NCI-H2107 treated with DMSO at 0.1 percent for 48 hours (cell line): ENCODE measurements around the gene ATL2.
"Not testable (repeated sequence)": the region's sequence is repeated elsewhere in the genome, so short reads cannot be mapped to it uniquely, and the experiment has no call there.

ENCODE experiments used
- DNase-seq: peaks from one replicate; lab custom pipeline; 2025; ENCODE audit not compliant: unreplicated experiment; lab: John Stamatoyannopoulos, UW

The ATL2 gene

DNA sequence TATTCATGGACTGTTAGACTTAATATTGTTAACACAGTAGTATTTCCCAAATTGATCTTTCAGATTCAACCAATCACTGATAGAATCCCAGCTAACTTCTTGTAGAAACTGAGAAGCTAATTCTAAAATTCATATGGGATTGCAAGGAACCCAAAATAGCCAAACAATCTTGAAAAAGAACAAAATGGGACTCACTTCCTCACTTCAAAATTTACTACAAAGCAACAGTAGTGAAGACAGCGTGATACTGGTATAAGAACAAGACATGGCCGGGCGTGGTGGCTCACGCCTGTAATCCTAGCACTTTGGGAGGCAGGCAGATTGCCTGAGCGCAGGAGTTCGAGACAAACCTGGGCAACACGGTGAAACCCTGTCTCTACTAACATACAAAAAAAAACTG lies 46.3 kb downstream of the ATL2 start:
- DNase-seq = no peak

DNA sequence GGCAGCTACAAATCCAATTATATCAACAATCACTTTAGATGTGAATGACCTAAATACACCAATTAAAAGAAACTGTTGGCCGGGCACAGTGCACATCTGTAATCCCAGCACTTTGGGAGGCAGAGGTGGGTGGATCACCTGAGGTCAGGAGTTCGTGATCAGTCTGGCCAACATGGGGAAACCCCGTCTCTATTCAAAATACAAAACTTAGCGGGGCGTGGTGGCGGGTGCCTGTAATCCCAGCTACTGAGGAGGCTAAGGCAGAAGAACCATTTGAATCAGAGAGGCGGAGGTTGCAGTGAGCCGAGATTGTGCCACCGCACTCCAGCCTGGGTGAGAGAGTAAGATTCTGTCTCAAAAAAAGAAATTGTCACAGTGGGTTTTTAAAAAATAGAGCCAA lies 49.5 kb downstream of the ATL2 start:
- DNase-seq = no peak

DNA sequence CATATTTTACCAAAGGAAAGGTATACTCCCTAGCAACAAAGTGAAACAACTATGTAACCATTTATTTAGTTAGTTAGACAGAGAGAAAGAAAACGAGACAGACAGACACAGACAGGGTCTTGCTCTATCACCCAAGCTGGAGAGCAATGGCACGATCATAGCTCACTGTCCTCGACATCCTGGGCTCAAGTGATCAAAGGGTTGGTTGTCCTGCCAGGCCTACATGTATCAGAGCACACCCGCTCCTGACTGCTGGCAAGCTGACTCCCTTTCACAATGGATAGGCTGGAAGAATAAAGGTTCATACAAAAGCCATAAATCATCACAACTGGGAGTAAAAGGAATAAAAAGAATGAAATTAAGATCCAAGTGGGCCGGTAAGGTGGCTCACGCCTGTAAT lies 53.5 kb downstream of the ATL2 start:
- DNase-seq = no peak

DNA sequence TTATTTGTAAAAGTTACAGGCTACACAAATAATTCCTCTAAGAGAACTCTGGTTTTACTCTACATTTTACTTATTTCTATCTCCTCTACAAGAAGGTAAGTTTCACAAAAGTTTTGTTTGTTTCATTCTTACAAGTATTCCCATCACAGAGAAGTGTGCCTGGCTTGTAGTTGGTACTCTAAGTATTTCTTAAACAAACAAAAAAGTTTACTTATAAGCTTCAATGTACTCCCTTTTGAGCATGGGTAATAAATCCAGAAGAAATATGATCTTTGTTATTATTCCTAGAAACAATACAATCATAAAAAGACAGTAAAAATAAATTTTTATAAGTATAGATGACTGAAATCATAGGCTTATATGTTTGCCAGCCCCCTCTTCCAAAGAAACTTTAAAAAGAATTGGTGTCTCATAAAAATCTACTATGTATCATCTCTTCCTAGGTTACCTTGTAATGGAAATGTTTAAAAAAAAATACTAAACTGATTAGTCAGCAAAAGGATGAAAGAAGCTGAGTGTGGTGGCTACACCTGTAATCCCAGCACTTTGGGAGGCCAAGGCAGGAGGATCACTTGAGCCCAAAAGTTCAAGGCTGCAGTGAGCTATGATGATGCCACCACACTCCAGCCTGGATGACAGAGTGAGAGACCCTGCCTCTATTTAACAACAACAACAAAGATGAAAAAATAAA lies 54.7 kb downstream of the ATL2 start:
- DNase-seq = no peak

DNA sequence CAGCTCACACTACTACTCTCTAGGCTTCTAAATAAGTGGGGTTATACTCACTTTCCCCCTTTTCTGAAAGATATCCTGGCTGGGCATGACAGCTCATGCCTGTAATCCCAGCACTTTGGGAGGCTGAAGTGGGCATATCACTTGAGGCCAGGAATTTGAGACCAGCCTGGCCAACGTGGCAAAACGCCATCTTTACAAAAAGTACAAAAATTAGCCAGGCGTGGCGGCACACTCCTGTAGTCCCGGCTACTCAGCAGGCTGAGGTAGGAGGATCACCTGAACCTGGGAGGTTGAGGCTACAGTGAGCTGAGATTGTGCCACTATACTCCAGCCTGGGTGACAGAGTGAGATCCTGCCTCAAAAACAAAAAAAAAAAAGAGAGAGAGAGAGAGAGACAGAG lies 57.8 kb downstream of the ATL2 start:
- DNase-seq = not testable (repeated sequence)

DNA sequence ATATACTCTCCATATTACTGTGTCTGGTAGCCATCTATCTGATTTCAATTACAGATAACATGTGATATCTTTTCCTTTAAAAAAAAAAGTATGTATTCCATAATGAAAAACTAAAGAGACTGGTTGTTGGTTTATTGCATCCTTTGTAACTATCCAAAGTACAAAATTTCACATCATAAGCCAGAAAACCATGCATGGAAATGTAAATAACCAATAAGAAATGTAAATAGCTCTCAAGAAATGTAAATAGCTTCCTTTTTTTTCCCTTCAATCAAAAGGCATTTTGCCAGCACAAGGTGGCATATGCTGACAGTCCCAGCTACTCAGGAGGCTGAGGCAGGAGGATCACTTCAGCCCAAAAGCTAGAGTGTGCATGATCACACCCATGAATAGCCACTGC lies 59.3 kb downstream of the ATL2 start:
- no peak for DNase-seq

DNA sequence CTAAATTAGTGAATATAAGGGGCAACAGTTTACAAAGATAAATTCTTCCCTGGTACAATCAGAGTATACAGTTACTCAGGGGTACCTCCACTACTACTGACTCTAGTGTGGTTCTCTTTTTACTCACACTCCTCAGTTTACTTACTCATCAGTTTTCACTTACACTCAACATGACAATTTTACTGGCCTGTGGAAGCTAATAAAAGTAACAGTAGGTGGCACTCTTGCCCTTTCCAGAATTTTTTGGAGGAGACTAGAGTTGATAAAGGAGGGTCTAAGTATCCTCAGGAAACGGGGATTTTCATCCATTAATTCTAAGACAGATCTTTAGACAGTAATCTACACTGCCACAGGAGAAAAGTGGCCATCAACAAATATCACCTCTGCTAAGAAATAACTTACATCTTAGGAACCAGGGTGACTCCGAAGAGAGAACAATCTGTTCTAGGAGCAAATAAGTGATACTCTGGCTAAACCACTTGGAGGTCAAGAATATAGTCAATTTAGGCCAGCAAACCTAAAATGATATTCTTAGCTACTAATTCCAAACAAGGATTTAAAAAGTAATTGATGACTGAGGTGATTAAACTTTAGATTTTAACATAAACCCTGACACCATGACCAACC lies 61.3 kb downstream of the ATL2 start:
- peak; percentile 18 for DNase-seq

DNA sequence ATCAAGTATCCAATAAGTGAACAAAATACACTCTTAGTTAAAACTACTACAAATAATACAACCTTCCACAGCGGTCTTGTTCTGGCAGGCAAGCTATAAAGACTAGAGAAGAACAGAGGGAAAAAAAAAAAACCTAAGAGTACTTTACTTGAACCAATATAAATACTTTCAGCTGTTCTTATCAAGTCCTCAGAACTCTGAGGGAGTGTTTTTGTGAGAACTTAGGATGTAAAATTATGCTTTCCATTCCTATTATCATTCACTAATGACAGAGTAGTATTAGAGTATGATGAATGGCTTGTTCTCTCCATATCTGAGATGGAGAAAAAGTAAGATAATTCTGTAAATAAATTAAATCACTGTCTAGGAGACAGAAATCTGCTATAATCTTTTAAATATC lies 68.3 kb downstream of the ATL2 start:
- DNase-seq = no peak

DNA sequence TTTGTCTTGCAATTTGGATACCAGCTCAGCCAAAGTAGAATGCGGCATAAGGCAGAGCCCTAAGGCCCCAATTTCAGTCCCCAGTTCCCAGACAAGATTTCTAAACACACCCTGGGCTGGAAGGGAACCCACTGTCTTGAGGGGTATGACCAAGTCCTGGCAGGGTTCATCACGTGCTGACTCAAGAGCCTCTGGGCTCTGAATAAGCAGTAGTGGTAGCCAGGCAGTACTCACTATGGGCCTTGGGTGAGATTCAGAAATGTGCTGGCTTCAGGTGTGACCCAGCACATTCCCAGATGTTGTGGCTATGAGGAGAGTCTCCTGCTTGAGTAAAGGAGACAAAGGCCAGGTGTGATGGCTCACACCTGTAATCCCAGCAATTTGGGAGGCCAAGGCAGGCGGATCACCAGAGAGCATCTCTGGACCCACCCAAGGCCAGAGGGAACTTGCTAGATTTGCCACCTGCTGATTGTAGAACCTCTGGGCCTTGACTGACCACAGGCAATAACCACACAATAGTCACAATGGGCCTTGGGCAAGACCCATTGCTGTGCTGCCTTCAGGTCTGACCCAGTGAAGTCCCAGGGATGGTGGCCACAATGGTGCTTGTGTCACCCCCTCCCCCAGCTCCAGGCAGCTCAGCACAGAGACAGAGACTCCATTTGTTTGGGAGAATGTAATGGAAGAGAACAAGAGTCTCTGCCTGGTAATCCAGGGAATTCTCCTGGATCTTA lies 74.9 kb downstream of the ATL2 start:
- no peak for DNase-seq

DNA sequence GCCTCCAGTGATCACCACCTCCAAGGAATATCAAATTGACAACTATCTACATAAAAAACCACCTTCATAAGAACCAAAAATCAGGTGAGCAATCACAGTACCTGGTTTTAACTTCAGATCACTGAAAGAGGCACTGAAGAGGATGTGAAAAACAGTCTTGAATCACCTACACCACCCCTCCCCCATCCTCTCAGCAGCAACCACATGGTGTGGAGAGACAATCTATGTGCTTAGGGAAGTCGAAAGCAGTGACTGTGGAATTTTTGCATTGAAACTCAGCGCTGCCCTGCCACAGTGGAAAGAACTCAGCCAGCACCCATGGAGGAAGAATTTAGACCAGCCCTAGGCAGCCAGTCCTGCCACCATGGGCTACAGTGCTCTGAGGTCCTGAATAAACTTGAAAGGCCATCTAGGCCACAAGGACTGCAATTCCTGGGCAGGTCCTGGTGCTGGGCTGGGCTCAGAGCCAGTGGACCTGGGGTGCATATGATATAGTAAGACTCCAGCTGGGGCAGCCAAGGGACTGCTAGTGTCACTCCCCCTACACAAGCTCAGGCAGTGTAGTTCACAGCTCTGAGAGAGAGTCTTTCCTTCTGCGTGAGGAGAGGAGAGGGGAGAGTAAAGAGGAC lies 75.6 kb downstream of the ATL2 start:
- no peak for DNase-seq

DNA sequence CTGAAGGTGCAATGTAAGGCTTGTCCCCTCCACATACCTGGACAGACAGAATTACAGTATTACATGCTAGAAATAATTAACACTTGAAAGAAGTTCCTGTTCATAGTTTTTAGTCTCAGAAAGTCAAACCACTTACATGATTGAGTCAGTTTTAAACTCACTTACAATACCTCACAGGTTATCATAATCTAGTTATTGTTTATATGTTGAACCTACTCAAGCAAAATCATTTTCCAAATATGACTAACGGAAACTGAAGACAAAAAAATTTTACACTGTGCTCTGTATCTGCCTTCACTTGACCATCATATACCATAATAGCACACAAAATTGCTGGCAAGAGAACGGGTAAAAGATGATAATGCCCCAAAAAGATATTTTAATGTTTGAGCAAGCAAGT lies 78.5 kb downstream of the ATL2 start:
- DNase-seq = no peak

DNA sequence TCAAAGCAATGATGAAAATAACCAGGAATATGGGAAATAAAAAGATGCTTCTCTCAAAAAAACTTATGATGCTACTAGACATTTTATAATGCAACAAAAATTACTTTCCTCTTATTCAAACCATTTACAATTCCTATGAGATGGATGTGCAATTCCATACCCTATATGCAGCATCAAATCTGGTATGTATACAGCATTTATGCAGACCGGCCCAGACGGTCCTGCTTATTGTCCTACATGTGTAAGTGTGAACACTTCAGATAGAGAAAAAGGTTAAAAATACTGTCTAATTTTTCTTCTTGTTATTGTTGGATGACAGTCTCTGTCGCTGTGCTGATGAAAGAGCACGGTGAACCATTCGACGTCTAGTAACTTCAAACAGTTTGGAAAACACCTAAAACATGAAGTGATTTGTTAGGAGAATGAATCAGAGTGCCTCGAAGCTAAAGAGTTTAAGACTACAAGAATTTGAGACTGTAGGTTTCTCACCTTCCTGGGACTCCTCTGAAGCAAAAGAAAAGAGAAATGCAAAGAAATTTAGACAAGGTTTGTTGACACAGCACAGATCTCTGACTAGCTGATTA lies 80.8 kb downstream of the ATL2 start:
- DNase-seq = no peak

DNA sequence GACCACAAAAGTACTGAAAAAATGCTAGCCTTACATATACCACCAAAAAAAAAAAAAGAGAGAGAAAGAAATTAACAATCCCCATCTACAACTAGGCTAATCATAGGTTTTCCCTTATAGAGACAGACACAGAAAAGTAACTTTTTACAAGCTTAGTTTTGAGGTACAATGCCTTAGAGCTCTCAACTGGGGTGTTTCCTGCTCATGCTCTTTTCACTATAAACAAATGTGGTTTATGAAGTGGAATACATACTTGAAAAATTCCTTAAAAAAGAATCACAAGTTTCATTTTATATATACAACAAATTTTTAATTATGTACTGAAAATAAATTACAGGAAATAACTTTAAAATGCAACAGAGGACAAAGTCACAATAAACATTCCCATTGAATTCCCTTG lies 82.5 kb downstream of the ATL2 start:
- DNase-seq = no peak

DNA sequence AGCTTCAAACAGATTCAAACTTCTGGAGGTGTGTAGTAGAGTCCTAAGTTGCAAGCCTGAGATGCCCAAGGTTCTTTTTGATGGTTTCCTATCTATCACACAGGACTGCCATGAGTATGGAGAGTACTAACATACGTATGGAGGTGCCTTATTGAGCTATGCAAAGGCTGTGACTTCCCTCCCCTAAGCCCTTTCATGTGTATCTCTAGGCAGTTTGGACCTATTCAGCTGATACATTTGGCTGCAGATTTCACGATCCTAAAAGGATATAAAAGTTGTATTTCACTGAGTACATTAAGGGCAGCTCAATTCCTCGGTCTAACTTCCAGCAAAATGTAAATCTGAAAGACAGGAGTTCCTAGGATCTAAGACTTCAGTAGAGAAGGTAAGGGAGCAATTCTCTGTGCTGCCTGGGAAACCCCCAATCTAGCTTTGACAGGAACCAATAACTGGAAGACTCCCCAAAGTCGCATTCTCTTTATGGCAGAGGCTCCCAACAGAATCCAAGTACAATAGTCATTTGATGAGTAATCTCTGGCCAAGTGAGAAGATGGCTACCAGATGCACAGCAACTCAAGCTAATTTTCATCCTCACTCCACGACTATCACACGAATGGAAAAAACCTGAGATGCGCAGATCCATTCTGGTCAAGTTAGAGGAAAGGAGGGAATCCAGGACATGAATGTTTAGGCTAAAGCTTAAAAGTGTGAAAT lies 83.8 kb downstream of the ATL2 start:
- DNase-seq = no peak

DNA sequence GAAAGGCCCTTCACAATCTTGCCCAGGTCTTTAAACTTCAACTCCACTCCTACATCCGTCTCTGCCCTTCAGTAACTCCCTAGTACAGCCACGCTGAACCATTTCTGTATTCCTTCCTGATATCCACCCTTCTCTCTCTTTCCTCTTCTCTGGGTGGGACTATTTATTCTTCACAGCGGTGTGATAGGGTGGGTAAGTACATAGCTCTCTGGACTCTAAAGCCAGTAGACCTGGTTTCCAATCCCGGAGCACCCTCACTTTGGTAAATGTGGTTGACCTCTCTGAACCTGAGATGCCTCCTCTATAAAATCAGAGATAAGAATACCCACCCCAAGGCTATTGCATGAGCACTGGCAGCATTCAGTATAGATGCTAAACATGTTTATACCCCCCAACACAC lies 86.7 kb downstream of the ATL2 start:
- no peak for DNase-seq

DNA sequence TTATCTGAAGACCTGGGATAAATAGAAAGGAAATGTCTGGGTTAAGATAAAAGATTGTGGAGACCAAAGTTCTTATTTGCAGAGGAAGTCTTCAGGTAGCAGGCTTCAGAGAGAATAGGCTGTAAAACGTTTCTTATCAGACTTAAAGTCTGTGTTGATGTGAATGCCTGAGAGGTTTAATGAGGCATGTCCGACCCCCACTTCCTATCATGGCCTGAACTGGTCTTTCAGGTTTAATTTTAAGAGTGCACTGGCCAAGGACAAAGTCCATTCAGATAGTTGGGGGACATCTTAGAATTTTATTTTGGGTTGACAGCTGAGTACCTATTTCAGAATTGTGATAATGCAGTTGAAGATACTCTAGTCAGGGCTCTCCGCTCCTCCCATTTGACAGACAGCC lies 92.1 kb downstream of the ATL2 start:
- DNase-seq = no peak

DNA sequence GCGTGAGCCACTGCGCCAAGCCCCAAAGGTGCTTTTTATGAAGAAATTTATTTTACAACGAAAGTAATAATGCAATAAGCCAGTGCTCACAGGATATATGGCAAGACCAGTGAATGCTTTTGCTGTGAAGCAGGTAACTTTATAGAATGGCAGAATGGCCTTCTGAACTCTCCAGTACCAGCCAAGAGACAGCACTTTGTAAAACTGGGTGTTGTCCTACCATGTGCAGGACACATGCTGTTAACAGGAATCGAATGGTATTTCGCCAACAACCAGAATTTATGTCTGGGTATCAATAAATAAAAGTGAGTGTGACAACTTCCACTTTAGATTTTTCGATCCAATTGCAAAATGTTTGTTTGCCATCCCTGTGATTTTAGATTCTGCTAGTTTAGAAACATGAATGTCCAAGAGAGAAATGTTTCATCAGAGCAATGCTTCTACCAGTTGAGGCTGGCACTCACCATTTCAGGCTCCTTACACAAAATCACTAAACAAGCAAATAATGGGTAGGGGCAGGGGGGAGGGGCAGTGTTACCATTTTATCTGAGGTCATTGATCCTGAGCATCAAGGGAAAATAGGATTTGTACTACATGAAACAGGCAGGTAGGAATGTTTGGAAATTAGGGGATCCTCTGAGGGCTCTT lies 95.9 kb downstream of the ATL2 start:
- no peak for DNase-seq

DNA sequence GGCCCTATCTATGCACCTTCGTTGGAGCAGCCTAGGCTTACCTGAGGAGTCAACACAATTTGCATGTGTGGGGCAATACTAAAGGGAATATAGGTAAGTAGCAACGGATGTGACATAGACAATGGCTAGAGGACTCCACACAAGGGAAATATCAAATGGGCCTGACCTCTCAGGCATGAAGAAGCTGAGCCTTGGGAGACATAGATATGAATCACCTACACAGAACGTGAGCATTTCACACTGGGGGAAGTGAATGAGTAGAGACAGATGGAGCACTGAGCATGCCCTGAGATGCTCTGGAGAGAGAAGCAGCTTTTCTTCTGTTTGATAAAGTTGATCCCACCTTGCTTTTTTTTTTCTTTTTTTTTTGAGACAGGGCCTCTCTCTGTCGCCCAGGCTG lies 97.9 kb downstream of the ATL2 start:
- DNase-seq = no peak

DNA sequence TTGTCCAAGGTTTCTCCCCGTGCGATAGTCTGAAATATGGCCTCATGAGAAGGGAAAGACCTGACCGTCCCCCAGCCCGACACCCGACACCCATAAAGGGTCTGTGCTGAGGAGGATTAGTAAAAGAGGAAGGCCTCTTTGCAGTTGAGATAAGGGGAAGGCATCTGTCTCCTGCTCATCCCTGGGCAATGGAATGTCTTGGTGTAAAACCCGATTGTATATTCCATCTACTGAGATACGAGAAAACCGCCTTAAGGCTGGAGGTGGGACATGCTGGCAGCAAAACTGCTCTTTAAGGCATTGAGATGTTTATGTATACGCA lies 99.0 kb downstream of the ATL2 start:
- DNase-seq = not testable (repeated sequence)

DNA sequence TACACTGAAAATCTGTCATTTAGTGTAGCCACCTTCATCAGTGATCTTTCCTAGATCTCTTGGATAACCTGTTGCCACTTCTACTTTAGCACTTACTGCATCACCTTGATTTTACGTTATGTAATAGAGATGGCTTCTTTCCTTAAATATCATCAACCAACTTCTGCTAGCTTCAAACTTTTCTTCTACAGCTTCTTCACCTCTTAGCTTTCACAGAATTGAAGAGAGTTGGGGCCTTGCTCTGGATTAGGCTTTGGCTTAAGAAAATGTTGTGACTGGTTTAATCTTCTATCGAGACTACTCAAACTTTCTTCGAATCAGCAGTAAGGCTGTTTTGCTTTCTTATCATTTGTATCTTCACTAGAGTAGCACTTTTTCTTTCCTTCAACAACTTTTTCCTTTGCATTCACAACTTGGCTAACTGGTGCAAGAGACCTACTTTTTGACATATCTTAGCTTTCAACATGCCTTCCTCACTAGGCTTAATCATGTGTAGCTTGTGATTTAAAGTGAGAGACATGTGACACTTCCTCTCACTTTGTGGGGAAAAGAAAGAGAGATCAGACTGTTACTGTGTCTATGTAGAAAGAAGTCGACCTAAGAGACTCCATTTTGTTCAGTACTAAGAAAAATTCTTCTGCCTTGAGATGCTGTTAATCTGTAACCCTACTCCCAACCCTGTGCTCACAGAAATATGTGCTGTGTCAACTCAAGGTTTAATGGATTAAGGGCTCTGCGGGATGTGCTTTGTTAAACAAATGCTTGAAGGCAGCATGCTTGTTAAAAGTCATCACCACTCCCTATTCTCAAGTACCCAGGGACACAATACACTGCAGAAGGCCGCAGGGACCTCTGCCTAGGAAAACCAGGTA lies 99.6 kb downstream of the ATL2 start:
- no peak for DNase-seq
